GM18526 (cell line): ENCODE measurements around the gene TTC38.

ENCODE experiments used
- POLR2A ChIP-seq: IDR thresholded peaks from 3 replicates; pipeline ENCODE4 v1.6.1; 2011; ENCODE audit not compliant: insufficient read length; ENCODE audit errors: extremely low read depth

Gene TTC38

GRCh38 chr22:46281866-46282678 is 14.3 kb downstream of the TTC38 start:
- TF ChIP-seq POLR2A = no peak

- TF ChIP-seq POLR2A = no peak
Measured at GRCh38 chr22:46286006-46286405, 18.2 kb downstream of the TTC38 start.

GRCh38 chr22:46286941-46287872 is 19.4 kb downstream of the TTC38 start:
- no peak for TF ChIP-seq POLR2A

GRCh38 chr22:46287873-46288751 is 20.3 kb downstream of the TTC38 start:
- peak; percentile 79 for TF ChIP-seq POLR2A

- TF ChIP-seq POLR2A = no peak
Measured at GRCh38 chr22:46288846-46289243, 21.0 kb downstream of the TTC38 start.

GRCh38 chr22:46289244-46289891 is 21.6 kb downstream of the TTC38 start:
- TF ChIP-seq POLR2A = no peak

- TF ChIP-seq POLR2A = no peak
Measured at GRCh38 chr22:46290121-46290842, 22.5 kb downstream of the TTC38 start.

- no peak for TF ChIP-seq POLR2A
Measured at GRCh38 chr22:46290843-46291785, 23.3 kb downstream of the TTC38 start.

GRCh38 chr22:46292173-46292572 is 24.4 kb downstream of the TTC38 start:
- no peak for TF ChIP-seq POLR2A

- TF ChIP-seq POLR2A = no peak
Measured at GRCh38 chr22:46292732-46293131, 24.9 kb downstream of the TTC38 start.

GRCh38 chr22:46293577-46294260 is 25.9 kb downstream of the TTC38 start:
- no peak for TF ChIP-seq POLR2A

GRCh38 chr22:46294784-46295183 is 27.0 kb downstream of the TTC38 start:
- TF ChIP-seq POLR2A = no peak
